ENCODE data around the gene MYL9.
A peak's percentile ranks its signal among the peaks of the same experiment; 100 is the strongest.

MYL9 gene

DNA sequence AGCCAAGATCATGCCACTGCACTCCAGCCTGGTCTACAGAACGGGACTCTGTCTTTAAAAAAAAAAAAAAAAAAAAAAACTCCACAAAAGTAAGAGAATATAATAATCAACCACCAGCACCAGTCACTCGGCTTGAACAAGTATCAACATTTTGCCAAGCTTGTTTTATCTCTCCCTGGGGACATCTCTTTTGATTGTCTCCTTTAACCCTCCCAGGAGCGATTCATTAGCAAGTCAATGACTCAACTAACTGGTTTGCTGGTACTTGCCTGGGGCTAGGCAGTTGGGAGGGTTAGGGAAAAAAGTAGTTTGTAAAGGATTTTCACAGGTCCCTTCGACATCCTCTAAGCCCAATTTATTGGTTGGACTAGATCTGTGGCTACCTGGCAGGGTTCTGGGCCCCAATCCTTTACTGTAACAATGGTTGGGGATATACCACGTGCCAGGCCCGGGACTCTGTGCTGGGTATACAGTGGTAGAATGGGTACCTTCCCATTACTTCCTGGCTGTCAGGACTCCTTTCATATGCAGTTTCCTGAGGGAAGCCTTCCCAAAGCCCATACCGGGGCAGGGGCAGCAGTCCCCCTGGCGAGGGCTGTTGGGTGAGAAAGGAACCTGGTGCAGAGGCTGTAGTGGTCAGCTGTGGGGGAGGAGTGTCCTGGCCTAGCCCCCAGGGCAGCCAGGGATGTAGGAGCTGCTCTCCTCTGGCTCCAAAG, 44.2 kb downstream of the MYL9 start:
- no peak for DNase-seq

DNA sequence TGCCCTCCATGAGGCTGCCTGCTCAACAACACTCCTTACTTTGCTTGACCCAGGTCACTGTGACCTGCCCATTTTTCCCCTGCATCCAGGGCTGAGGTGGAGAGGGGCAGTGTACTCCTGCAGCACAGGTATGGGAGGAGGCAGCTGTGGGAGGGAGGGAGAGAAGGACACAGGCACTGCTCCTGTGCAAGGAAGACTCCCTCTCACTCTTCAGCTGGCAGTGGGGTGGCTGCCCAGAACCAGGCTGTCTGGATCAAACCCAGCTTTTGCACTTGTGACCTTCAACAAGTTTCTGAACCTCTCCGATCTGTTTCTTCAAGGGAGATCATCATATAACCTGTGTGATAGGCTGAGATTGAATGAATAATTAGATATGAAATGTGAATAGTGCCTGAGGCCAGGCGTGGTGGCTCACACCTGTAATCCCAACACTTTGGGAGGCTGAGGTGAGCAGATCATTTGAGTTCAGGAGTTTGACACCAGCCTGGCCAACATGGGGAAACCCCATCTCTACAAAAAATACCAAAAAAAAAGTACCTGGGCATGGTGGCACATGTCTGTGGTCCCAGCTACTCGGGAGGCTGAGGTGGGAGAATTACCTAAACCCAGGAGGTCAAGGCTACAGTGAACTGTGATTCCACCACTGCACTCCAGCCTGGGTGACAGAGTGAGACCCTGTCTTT, 46.2 kb downstream of the MYL9 start:
- DNase-seq, result no peak

- DNase-seq, result no peak
Measured at GRCh38 chr20:36591281-36591680, 50.0 kb downstream of the MYL9 start.

DNA sequence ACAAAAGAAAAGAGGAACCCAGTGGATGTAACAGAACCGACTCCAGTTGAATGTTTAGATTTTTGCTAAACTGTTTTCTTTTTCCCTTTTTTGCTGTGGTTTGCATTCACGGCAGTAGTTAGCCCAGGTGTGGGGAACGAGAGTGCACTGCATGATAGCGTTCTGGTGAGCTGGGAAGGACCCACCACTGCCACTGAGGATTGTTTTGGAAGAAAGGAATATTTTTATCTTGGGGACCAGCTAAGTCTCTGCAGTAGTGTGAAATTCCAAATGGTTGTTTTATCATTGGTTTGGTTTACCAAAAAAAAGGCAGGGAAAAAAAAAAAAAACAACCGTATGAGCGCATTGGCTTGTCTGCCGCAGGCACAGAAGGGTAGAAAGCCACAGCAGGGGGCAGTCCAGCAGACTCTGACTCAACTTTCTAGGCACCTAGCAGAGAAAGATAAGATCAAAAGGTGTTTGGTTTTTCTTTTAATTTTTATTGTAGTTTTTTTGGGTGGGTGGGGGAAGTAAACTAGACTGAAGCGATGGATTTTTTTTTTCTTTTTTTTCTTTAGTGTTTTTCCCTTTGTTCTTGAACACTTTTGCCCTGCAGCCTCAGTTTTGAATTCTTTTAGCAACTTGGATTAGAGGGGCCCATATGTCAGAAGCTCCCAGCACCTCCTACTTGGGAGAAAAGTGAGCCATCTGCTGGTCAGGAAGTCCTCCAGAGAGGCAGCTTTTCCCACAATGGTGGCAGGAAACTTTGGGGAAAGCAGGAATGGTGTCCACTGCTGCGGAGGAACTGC, 50.7 kb downstream of the MYL9 start:
- peak; percentile 49 for DNase-seq

- no peak for DNase-seq
Measured at GRCh38 chr20:36593347-36593929, 52.1 kb downstream of the MYL9 start.

DNA sequence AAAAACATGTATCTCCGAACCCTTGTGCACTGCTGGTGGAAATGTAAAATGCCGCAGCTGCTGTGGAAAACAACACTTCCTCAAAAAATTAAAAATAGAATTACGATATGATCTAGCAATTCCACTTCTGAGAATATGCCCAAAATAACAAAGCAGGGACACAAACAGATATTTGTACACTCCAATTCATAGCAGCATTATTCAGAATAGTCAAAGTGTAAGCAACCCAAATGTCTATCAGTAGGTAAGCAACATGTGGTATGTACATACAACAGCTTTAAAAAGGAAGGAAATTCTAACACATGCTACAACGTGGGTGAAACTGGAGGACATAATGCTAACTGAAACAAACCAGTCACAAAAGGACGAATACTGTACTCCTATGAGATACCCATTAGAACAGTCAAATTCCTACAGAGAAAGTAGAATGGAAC, 58.6 kb downstream of the MYL9 start:
- DNase-seq, result no peak
